ENCODE data around the gene EID2. TPM values are rescaled to one million over a fixed set of nuclear protein-coding genes. Genes with fewer than 3 reads are reported as not detected.

Gene EID2
- total and polyA plus RNA-seq, 10 of the 15 experiments (the other 5 are each of a cell fraction or from before 2014, with no cell fraction given), result 1.6 to 11.4 (median 7.0) TPM

DNA sequence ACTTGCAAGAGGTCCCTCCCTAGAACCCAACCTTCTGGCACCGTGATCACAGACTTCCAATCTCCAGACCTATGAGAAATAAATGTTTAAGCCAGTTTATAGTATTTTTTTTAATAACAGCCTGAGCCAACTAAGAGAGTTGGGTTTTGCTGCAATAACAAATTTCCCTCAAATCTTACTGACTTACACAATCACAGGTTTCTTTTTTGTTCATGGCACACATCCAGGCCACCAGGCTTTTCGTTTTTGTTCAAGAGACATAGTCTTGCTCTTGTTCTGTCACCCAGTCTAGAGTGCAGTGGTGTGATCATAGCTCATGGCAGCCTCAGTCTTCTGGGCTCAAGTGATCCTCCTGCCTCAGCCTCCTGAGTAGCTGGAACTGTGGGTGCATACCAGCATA, 27.0 kb downstream of the EID2 start:
- no peaks in the 10 kb centered on the region for H3K9me3 ChIP-seq (replicated peaks; ENCODE audit: control insufficient read depth, insufficient read depth, low read length)
- ChIA-PET RAD21 (ENCODE audit: unreplicated experiment) (no interaction called here), SMC1A (ENCODE audit: uncharacterized antibody, unreplicated experiment) (interaction anchor here (0.7 to 0.8 kb wide), 2 partner anchors 12 to 1272 kb away, joined by 3 to 5 read pairs; no protein-coding TSS in a partner anchor), POLR2A (no interaction called here), CTCF (no interaction called here)
- H3K9ac ChIP-seq (ENCODE audit: control insufficient read depth, insufficient read depth, low read length), result no peak overlapping the region
- H3K4me1 ChIP-seq (ENCODE audit: control insufficient read depth, insufficient read depth, low read length), result peaks cover 11% of the 10 kb centered on the region
- 0% methylated on average over 2 of the region's 2 CpGs for WGBS (ENCODE audit: insufficient coverage, insufficient replicate concordance, low lambda C conversion rate, missing lambda C conversion rate)
- H3K27ac ChIP-seq (ENCODE audit: control insufficient read depth, insufficient read depth), result no peak overlapping the region
- no peaks in the 10 kb centered on the region for H3K79me2 ChIP-seq (ENCODE audit: control insufficient read depth, insufficient read depth, low read length)
- no peak for TF ChIP-seq CHD1 (IDR thresholded peaks at IDR 0.05; ENCODE audit: low read depth, low read length)
- no peak for TF ChIP-seq KAT2A (conservative IDR thresholded peaks at IDR 0.05; ENCODE audit: control insufficient read depth, low read depth, low read length)
- TF ChIP-seq SRF (IDR thresholded peaks at IDR 0.05; ENCODE audit: low read depth in 2 of 2, low read length in 2 of 2), result no peak
- TF ChIP-seq, protein P1, sequence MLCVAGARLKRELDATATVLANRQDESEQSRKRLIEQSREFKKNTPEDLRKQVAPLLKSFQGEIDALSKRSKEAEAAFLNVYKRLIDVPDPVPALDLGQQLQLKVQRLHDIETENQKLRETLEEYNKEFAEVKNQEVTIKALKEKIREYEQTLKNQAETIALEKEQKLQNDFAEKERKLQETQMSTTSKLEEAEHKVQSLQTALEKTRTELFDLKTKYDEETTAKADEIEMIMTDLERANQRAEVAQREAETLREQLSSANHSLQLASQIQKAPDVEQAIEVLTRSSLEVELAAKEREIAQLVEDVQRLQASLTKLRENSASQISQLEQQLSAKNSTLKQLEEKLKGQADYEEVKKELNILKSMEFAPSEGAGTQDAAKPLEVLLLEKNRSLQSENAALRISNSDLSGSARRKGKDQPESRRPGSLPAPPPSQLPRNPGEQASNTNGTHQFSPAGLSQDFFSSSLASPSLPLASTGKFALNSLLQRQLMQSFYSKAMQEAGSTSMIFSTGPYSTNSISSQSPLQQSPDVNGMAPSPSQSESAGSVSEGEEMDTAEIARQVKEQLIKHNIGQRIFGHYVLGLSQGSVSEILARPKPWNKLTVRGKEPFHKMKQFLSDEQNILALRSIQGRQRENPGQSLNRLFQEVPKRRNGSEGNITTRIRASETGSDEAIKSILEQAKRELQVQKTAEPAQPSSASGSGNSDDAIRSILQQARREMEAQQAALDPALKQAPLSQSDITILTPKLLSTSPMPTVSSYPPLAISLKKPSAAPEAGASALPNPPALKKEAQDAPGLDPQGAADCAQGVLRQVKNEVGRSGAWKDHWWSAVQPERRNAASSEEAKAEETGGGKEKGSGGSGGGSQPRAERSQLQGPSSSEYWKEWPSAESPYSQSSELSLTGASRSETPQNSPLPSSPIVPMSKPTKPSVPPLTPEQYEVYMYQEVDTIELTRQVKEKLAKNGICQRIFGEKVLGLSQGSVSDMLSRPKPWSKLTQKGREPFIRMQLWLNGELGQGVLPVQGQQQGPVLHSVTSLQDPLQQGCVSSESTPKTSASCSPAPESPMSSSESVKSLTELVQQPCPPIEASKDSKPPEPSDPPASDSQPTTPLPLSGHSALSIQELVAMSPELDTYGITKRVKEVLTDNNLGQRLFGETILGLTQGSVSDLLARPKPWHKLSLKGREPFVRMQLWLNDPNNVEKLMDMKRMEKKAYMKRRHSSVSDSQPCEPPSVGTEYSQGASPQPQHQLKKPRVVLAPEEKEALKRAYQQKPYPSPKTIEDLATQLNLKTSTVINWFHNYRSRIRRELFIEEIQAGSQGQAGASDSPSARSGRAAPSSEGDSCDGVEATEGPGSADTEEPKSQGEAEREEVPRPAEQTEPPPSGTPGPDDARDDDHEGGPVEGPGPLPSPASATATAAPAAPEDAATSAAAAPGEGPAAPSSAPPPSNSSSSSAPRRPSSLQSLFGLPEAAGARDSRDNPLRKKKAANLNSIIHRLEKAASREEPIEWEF (IDR thresholded peaks at IDR 0.05; ENCODE audit: insufficient replicate concordance, low read depth, low read length), result no peak
- no peak for TF ChIP-seq SIN3A (IDR thresholded peaks at IDR 0.05; ENCODE audit: low read depth, low read length)
- TF ChIP-seq ESRRA (IDR thresholded peaks at IDR 0.05; ENCODE audit: low read length), result no peak
- TF ChIP-seq SREBF1 (IDR thresholded peaks at IDR 0.05; ENCODE audit: low read length), result no peak
- DNase-seq (ENCODE audit: low read depth, low spot score), result no peak
- H4K20me1 ChIP-seq (ENCODE audit: control insufficient read depth, insufficient read depth), result no peaks in the 10 kb centered on the region
- H3K4me2 ChIP-seq (ENCODE audit: control insufficient read depth, insufficient read depth), result no peak overlapping the region
- no TSS peak for BruUV-seq (replicated peaks)
- H3K36me3 ChIP-seq (ENCODE audit: control insufficient read depth in 2 of 2, insufficient read depth in 2 of 2, low read length in 1 of 2), result no peaks in the 10 kb centered on the region
- peaks cover 9 to 22% of the 10 kb centered on the region in 2 experiments for H3K27me3 ChIP-seq (replicated peaks in 1 of 2; ENCODE audit: control insufficient read depth in 2 of 2, insufficient read depth in 2 of 2, low read length in 1 of 2)
- no peak for FAIRE-seq
- in situ Hi-C loops (cut with MboI) (no loop called here), intact Hi-C loops (cut with micrococcal nuclease; ENCODE audit: unreplicated experiment) (no loop called here)
- ATAC-seq, result no peak
- no peak overlapping the region for H3K4me3 ChIP-seq
- H2AFZ ChIP-seq (ENCODE audit: control insufficient read depth, low read depth, low read length), result no peak overlapping the region

Data from GM12878 (cell line).